Inferior parietal cortex (tissue), 1 donor: ENCODE results near the gene TFCP2.
"Not testable (repeated sequence)": the region's sequence is repeated elsewhere in the genome, so short reads cannot be mapped to it uniquely, and the experiment has no call there.

Experiments
- DNase-seq: peaks from one replicate; pipeline ENCODE4 v3.0.0-alpha.2; 2016; ENCODE audit errors: extremely low spot score

The TFCP2 gene

GRCh38 chr12:51082561-51083125 lies 90.3 kb downstream of the TFCP2 start:
- DNase-seq = peak; percentile 38

DNA sequence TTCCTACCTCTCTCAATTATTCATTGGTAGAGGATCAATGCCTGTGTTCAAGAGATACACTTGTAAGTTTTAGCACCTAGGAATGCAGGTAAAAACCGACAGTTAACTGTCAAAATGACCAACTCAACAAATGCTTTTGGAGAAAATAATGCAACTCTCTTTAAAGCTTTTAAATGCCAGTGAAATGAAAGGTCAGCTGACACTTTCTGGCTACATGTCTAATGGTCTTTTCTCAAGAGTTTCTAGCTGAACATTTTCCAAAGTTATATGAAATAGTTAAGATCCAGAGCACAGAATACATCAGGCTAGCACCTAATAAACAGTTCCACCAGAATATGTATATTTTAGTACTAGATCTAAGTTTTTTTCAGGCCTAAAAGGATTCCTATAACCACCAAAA lies 91.5 kb downstream of the TFCP2 start:
- DNase-seq = no peak

DNA sequence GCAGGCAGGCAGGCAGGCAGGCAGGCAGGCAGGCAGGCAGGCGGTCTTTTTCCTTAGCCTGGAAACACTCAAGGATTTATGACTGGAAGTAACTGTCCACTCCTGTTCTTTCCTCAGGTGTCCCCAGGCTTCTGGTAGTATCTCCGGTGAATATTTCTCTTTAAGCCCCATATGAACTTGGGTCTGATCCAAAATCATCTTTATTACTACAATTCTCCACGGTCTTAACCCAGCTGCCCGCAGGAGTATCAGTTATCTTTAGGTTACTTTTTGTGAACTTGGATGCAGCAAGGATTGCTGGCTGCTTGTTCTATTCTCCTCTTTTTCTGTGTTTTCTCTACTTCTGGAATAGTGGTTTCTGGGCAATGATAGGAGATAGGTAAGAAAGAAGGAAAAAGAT lies 92.8 kb downstream of the TFCP2 start:
- no peak for DNase-seq

DNA sequence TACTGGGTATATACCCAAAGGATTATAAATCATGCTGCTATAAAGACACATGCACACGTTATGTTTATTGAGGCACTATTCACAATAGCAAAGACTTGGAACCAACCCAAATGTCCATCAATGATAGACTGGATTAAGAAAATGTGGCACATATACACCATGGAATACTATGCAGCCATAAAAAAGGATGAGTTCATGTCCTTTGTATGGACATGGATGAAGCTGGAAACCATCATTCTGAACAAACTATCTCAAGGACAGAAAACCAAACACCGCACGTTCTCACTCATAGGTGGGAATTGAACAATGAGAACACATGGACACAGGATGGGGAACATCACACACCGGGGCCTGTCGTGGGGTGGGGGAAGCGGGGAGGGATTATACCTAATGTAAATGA lies 94.1 kb downstream of the TFCP2 start:
- DNase-seq = not testable (repeated sequence)

DNA sequence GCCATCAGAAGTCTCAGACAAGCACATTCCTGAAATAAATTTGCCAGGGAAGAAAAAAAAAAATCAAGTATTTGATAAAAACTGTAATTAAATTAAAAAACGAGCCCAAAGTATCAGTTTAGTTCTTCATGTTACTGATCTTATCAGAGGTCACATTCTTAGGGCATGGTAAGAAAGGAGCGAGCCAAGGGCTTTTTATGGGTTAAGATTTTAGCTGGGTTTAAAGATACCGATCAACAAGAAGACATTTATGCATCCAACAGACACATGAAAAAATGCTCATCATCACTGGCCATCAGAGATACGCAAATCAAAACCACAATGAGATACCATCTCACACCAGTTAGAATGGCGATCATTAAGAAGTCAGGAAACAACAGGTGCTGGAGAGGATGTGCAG lies 94.6 kb downstream of the TFCP2 start:
- DNase-seq = not testable (repeated sequence)

- peak; percentile 63 for DNase-seq
These were observed 95.0 kb downstream of the TFCP2 start for GRCh38 chr12:51077930-51078329.

- no peak for DNase-seq
These were observed 96.6 kb downstream of the TFCP2 start for GRCh38 chr12:51076236-51076930.

DNA sequence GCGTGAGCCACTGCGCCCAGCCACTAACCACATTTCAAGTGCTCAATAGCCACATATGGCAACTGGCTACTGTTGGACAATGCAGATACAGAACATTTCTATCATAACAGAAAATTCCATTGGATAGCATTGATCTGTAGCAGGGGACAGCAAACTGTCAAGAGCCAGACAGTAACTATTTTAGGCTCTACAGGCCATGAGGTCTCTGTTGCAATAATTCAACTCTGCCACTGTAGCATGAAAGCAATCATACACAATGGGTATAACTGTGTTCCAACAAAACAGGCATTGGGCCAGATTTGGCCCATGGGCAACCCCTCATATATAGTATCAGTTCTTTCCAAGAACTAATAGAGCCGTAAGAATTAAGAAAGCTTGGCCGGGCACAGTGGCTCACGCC lies 97.5 kb downstream of the TFCP2 start:
- DNase-seq = no peak

DNA sequence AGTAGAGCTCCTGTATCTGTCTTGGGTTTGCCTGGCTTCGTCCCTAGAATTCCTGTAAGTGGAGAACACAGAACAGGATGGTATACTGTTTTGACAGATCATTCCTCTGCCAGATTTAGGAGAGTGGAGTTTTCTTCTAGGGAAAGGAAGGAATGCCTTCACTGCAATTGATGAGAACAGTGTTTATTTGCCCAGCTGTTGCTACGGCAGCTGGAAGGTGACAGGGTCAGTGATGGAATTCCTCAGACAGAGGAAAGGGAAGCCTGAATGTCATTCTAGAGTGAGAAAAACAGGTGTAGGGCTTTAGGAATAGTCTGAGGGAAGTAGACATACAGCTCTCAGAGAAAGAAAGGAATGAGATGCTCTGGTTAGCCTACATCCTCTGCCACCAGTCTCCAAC lies 101.3 kb downstream of the TFCP2 start:
- no peak for DNase-seq

GRCh38 chr12:51070004-51070403 lies 102.9 kb downstream of the TFCP2 start:
- DNase-seq = no peak

DNA sequence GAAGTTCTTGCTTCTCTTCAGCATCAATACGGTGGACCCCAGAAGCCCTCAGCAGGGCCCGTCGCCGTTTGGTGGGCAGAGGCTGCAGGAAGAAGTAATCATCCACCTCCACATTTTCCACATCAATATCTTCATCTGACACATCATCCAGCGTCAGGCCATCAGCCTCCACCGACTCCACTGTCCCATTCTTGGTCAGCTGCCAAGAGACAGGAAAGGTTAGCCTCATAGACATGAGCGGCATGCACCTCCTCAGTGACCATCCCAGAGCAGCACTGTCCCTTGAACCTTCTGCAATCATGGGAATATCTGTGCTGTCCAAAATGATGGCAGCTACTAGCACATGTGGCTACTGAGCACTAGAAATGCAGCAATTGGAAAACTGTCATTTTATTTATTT lies 105.2 kb downstream of the TFCP2 start:
- no peak for DNase-seq

- no peak for DNase-seq
These were observed 105.7 kb downstream of the TFCP2 start for GRCh38 chr12:51067229-51067628.

- DNase-seq = no peak
These were observed 107.4 kb downstream of the TFCP2 start for GRCh38 chr12:51065530-51065929.

GRCh38 chr12:51062631-51063397 lies 110.1 kb downstream of the TFCP2 start:
- no peak for DNase-seq

DNA sequence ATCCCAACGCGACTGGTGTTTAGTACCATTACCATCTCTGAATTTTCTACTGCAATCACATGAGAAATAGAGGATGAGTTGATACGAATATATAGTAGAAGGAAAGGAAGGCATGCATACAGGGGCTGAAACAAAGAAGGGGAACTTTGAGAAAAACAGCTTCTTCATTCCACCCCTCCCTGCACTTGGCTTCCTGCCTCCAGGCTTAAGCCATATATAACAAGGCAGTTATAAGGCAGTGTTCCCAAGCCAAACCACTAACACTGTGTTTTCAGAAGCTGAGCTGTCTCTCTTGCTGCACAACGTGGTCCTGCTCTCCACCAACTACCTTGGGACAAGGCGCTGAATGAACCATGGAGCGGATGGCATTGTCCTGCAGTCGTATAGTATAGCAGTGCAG lies 113.8 kb downstream of the TFCP2 start:
- DNase-seq = no peak

DNA sequence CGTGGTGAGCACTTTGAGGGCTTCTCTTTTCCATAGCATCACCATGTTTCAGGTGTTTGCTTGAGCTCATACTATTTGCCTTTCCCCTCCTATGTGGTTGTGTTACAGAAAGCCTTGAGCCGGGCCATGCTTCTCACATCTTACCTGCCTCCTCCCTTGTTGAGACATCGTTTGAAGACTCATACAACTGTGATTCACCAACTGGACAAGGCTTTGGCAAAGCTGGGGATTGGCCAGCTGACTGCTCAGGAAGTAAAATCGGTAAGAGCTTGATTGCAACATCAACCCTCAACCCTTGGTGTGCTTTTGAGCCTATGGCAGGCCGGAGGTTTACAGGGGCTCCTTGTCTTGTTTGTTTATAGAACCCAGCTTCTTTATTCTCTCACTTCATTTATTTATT lies 116.7 kb downstream of the TFCP2 start:
- no peak for DNase-seq

DNA sequence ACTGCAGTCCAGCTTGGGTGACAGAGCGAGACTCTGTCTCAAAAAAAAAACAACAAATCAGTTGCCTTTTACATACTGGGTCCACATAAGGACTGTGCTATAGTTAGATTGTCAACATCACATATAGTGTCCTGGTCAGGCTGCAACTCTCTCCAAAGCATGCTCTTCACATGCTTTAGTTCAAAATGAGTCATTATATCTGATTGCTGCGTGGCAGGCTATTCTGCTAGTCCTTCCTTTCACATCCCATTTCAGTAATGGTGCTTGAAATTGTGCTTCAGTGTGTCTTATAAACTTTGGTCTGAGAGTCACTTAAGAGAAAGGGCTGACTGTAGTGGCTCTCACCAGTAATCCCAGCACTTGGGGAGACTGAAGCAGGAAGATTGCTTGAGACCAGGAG lies 117.9 kb downstream of the TFCP2 start:
- DNase-seq = no peak

GRCh38 chr12:51051787-51052186 lies 121.1 kb downstream of the TFCP2 start:
- DNase-seq = no peak

DNA sequence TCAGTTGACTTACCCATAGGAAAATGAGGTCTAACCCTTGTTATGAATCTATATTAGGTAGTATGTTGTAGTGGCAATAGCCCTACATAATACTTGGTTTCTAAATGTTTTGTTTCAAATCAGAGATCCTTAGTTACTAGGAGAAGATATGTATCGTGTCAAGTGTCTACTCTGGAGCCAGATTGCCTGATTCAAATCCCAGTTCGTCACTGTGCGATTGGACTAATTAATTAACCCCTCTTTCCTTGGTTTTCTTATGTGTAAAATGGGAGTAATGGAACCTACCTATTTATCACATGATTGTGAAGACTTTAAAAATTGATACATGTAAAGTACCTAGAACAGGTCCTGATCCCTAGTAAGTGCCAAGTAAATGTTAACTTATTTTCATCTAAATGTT lies 123.4 kb downstream of the TFCP2 start:
- DNase-seq = no peak

DNA sequence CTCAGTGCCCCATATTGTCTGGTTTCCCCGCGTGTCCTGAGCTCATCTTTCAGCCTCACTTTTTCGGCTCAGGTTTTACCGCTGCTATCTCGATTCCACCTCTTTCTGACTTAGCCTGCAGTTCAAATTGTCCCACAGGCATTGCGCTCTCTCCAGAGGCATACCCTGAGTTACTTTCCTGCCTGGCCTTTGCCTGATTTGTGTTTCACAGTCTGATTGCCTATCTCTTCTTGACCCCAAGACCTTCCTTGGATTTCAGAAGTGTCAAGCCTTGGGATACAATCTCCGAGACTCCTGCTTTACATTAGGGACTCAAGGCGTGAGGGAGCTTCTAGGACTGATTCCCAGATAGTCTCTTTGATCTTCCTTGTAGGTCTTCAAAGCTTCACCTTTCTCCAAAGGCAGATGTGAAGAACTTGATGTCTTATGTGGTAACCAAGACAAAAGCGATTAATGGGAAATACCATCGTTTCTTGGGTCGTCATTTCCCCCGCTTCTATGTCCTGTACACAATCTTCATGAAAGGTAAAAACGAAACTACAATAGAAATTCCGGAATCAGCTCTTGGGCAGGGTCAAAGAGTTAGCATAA lies 124.2 kb downstream of the TFCP2 start:
- no peak for DNase-seq

GRCh38 chr12:51047655-51048540 lies 125.0 kb downstream of the TFCP2 start, which contains the start of gene LETMD1:
LETMD1 (plus strand) TSS chr12:51048327; CDS start chr12:51048357, 30 bp downstream.
- DNase-seq = peak; percentile 100
